NCI-H1105 treated with DMSO at 0.1 percent for 48 hours (cell line): ENCODE results near the gene CTAG2.
"Not testable (repeated sequence)": the region's sequence is repeated elsewhere in the genome, so short reads cannot be mapped to it uniquely, and the experiment has no call there.

ENCODE experiments used
- DNase-seq: peaks from one replicate; lab custom pipeline; 2025; lab: John Stamatoyannopoulos, UW

The CTAG2 gene

DNA sequence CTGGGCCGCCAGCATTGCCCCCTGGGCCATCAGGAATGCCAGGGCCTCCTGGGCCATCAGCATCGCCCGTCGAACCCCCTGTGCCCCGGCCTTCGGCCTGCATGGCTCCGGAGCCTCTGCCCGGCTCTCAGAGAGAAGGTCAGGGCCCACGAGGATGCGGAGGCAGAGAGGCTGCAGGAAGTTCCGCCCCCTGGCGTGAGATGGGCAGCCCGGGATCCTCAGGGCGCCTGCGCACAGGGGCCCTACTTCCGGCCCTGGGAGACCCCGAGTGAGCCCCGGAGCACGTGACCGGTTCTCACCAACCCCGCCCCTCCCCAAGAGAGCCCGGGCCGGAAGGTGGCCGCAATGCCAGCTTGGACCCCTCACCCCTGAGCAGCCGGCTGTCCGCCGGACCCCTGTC lies at the start of gene CTAG2:
Gene CTAG2 (minus strand): TSS at position 167 of the 400 bp plus-strand sequence. CDS start 64 bp downstream, at position 103.
- not testable (repeated sequence) for DNase-seq

DNA sequence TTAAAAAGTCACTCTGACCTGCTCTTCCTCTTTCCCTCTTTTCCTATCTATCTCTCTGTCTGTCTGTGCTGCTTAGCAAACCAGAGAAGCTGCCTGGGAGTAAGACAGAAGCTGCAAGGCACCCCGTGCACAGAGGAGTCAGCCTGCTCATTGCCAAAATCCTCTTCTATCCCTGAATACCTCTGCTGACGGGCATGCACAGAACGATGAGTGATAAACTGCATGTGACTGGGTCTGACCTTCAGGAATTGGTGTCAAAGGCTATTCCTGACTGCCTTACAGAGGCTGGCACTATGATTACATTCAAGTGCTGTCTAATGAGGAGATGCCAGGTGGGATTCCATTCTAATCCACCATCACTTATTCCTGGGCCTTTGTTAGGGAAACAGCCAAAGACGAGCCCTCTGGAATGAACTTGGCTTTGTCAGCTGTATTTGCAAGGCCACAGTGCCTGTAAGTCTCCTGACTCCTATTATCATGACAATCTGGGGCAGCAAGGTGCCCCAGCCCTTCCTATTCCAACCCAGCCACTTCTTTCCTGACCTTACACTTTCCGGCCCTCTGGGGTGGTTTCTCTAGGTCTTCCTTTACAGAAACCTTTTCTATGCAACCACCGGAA lies 45.4 kb upstream of the CTAG2 start:
- DNase-seq: no peak

DNA sequence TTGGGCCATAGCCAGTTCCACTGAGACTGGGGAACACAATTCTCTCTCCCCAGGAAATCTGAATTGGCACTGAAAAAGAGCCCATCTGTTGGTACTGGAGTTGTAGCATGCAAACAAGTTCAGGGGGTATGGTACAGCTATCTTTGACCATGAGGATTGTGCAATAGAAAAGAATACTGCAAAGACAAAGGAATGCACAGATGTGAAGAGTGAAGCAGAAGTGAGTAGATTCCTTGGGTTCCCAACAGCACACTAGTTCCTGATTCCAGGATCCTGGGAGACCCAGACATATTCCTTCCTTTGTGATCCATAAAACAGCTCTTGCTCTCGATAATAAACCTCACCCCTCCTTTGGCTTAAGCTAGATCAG lies 43.3 kb upstream of the CTAG2 start:
- no peak for DNase-seq

DNA sequence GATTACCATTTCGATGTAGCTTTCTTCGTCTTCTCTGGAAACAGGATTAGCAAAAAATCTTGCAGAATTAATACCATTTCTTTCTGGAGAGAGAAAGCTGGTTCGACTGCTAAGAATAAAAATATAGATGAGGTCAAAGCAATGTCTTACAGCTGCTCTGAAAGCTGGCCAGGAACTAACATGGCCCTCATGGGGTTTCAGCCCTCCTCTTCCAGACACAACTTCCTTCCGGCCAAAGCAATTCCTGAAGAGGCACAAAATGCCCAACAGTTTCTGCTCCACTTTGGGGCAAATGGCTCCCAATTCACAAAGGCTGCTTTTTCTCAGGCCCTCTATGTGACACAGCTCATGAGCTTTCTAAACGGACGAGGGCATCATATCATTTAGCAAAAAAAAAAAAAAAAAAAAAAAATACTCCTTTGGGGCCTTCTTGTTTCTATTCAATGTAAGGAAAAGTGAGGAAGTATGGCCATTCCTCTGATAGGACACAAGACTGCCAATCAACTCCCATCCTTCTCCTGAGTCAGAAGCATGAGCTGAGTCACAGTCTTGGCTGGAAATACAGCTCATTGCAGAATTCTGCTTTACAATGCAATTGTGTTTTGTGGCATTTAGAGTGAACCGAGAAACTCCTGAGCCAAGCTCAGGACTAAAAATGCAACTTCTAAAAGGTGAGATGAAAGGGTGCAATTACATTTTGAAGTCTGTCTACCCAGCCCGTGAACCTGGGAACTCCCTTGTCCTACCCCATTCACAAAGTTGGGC lies 42.7 kb upstream of the CTAG2 start:
- no peak for DNase-seq

- no peak for DNase-seq
These were observed 40.0 kb upstream of the CTAG2 start for GRCh38 chrX:154693394-154693793.

DNA sequence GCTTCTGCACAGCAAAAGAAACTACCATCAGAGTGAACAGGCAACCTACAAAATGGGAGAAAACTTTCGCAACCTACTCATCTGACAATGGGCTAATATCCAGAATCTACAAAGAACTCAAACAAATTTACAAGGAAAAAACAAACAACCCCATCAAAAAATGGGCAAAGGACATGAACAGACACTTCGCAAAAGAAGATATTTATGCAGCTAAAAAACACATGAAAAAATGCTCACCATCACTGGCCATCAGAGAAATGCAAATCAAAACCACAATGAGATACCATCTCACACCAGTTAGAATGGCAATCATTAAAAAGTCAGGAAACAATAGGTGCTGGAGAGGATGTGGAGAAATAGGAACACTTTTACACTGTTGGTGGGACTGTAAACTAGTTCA lies 37.1 kb upstream of the CTAG2 start:
- not testable (repeated sequence) for DNase-seq

GRCh38 chrX:154672084-154672483 lies 18.7 kb upstream of the CTAG2 start:
- DNase-seq: not testable (repeated sequence)

- not testable (repeated sequence) for DNase-seq
These were observed 17.5 kb upstream of the CTAG2 start for GRCh38 chrX:154670848-154671247.

- no peak for DNase-seq
These were observed 8.5 kb upstream of the CTAG2 start for GRCh38 chrX:154661899-154662298.

GRCh38 chrX:154661170-154661569 lies 7.8 kb upstream of the CTAG2 start:
- DNase-seq: no peak

DNA sequence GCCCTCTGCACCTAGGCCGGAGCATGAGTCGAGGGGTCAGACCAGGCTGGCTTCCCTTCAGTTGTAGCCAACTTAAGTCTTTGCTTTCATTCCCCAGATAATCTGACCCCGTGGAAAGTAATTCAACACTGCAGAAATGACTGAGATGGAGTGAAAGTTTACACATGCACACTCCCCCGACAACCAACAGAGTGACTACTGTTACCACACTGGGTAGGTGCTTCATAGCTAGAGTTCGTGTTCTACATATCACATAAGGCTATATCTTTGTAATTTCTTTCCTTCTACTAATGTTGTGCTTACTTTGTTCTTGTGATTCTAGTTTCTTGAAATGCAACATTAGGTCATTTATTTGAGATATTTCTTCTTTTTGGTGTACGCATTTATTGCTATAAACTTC lies 7.2 kb upstream of the CTAG2 start:
- DNase-seq: no peak

- no peak for DNase-seq
These were observed 5.6 kb upstream of the CTAG2 start for GRCh38 chrX:154658957-154659356.

- no peak for DNase-seq
These were observed 4.8 kb upstream of the CTAG2 start for GRCh38 chrX:154658187-154658586.

GRCh38 chrX:154657226-154657805 lies 3.9 kb upstream of the CTAG2 start:
- DNase-seq: no peak

DNA sequence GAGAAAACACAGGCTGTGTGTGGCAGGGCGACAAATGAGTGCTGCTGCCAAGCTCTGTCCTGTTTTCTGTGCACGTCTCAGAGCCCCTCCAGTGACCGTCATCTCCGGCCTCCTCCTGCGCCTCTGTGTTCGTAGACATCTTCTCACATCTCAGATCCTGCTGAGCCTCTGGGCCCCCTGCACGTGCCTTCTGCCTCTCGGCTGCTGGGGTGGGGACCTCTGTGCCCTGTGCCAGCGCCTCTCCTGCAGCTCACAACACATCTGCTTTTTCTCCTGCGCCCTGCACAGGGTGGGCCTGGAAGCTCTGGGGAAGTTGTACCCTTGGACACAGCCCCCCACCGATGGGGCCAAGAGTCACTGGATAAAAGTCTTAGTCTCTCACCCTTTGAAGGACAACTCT lies 2.4 kb upstream of the CTAG2 start:
- DNase-seq: no peak

DNA sequence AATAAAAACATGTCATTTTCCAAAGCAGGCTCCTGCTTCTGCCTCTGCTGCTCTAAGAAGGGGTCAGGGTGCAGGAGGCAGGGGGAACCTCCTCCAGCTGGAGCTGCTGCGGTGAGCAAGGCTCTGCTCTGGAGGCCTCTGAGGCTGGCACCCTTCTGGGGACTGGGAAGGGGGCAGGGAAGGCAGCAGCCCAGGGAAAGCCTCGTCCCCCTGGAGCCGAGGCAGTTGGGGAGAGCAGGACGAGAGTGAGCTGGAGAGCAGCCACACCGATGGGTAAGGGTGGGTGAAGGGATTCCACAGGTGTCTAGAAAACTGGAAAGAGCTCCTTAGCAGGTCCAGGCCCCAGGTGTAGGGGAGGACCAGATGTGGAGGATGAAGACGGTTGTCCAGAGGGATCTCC lies 2.0 kb upstream of the CTAG2 start:
- no peak for DNase-seq

DNA sequence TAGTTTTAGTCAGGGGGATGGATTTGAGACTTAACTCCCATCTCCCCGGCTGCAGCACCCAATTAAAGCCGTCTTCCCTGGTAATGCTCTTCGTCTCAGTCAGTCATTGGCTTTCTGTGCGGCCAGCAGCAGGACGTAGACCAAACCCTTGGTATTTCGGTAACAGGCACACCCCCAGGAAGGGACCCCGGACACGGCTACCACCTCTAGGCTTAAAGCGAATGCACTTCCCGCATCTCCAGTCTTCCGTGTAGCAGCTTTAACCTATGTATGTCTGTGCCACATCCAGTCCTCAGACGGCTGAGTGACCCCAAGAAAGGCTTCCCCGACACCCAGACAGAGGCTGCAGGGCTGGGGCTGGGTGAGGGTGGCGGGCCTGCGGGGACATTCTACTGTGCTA lies 1.5 kb upstream of the CTAG2 start:
- no peak for DNase-seq

GRCh38 chrX:154654372-154654771 lies 993 bp upstream of the CTAG2 start:
- no peak for DNase-seq

DNA sequence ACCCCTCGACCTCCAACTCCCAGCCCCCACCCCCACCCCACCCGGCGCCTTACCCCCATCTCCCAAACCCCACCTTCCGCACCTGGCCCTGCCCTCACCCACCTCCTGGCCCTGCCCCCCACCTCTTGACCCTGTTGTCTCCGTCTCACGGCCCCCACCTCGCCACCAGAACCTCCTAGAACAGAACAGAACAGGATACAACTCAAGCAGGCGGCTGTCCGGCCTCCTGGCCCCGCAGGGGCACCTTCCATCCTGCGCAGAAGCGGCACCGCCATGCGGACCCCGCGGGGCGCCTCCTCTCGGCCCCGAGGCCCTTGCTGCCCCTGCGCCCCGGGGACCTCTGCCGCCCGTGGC lies 354 bp downstream of the CTAG2 start:
- DNase-seq: no peak

DNA sequence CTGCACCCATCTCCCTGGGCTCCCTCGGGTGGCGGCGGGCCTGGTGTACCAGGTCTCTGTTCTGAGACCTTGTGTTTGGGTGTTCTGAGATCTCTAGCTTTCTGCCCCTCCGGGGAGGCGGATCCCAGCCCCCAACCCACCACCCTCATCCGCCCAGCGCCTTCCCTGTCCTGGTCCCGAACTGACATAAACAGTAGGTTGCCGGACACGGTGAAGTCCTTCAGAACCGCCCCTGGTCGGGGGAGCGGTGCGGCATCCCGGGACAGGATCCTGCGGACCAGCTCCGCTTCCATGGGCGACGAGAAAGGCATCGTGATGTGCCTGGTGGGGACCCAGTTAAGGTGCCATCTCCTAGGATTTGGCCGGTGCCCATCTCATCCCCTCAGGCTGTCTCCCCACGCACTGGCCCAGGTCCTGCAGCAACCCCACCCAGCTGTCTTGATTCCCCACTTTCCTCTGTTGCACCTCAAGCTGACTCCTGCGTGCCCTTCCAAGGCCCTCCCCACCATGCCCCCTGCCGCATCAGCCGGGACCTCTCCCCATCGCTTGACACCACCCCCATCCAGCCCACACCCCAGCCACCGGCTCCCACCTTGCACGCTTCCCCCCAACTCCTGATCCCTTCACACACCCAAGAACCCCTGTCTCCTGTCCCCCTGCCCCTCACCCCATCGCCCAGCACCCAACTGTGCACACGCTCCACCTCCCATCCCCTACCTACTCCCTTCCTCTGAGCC lies 900 bp downstream of the CTAG2 start:
- no peak for DNase-seq

GRCh38 chrX:154650221-154650510 lies 3.2 kb downstream of the CTAG2 start:
- DNase-seq: no peak

DNA sequence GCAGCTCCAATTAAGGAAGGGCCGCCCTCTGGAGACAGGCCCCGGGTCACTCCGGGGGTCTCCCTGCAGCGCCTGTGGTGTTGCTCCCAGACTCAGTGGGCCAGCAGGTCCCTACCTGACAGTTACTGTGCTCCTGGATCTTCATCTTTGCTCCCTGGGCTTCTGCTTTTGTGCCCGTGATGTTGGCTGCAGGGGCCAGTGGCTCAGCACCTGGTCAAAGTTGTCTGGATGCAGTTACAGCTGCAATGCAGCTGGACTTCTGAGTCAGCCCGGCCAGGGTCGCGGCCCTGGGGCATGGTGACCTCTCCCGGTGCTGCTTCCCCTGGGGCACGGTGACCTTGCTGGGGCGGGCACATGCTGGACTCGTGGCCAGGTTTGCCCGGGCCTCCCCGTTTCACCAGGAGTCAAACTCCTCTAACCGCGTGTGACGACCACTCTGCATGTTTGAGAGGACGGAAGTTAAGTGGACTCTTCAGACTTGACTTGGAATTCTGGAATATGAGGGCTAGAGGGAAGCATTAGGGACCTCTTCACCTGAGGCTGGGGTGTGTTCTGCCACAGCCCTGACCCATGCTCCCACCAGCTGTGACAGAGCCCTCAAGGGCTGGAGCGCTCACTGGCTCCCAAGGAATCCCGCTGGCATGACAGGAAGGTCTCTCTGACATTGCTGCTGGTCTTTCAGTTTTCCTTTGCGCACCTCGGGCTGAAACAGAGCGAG lies 3.7 kb downstream of the CTAG2 start:
- no peak for DNase-seq
